Lower lobe of right lung (tissue), 2 donors: Measurements from ENCODE around the gene CACNG3. TPM values are rescaled to one million over a fixed set of nuclear protein-coding genes. Genes with fewer than 3 reads are reported as not detected.
"Not testable (repeated sequence)": the region's sequence is repeated elsewhere in the genome, so short reads cannot be mapped to it uniquely, and the experiment has no call there.

Experiments used
- ATAC-seq, 2 donors: fragments of 200-7000 bp; cut with Tn5 transposase; one replicate each; pipeline ENCODE4 v1.9.1; 2020 to 2022; ENCODE audit warnings: mild to moderate bottlenecking in 2 of 2, moderate library complexity in 2 of 2
- DNase-seq: peaks from one replicate; pipeline ENCODE4 v3.0.0-alpha.2; 2020
- H3K27ac ChIP-seq: fragments of 200-600 bp; one replicate; pipeline ENCODE4 v1.8.0; 2022
- H3K27me3 ChIP-seq: fragments of 200-600 bp; one replicate; pipeline ENCODE4 v1.8.0; 2022; ENCODE audit warnings: low read depth
- H3K36me3 ChIP-seq: fragments of 200-600 bp; one replicate; pipeline ENCODE4 v1.8.0; 2022; ENCODE audit warnings: mild to moderate bottlenecking
- H3K4me1 ChIP-seq: fragments of 200-600 bp; one replicate; pipeline ENCODE4 v1.8.0; 2022
- H3K4me3 ChIP-seq: fragments of 200-600 bp; one replicate; pipeline ENCODE4 v1.8.0; 2022; ENCODE audit warnings: mild to moderate bottlenecking
- H3K9me3 ChIP-seq: fragments of 200-600 bp; one replicate; pipeline ENCODE4 v1.8.0; 2022
- intact Hi-C: fragments of 100-400 bp; cut with DNase I; formaldehyde crosslinking; loops from one replicate; pipeline ENCODE4 v1.11.0; 2022
- total RNA-seq: library from RNA; stranded (reverse); fragmentation: NEBNext Ultra II Directional; extraction: Animal tissue kit (Norgen Biotek cat#: 25700); gene quantifications from one replicate; pipeline ENCODE4 v1.2.1, GENCODE V29; 2021
- TF ChIP-seq, protein P1 (sequence below): fragments of 200-600 bp; IDR thresholded peaks from one replicate; pipeline ENCODE4 v1.8.0; 2022; ENCODE audit warnings: antibody characterized with exemption, mild to moderate bottlenecking
- donor health status: DM: no; HTN: yes; CAD: no; lungs with severe emphysema.

The CACNG3 gene
- total RNA-seq, 1 donor from 2014 or later: not detected

DNA sequence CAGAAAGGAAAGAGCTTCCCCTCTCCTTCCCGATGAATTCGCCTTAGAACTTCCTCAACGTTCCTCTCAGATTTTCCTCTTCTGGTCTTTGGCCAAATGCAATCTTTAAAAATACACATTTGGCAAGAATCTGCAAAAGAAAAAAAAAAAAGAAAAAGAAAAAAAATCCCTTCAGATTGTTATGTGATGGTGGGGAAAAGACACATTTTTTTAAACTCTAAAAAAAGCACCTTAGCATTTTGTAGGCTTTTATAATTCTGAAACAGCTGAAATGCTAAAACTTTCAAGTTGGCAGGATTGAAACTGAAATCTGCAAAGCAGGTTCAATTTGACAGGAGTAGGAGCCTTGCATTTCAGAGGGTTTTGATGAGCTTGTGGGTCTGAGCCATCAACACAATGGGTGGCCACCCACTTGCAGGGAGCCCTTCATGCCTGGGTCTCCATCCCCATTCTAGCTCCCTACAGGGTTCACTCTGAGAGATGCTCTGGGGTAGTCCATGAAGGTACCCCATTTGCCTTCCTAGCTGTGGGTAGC, 33.1 kb downstream of the CACNG3 start:
- DNase-seq (no peak), ATAC-seq (no peak)
- Histone ChIP-seq H3K4me3 (no peak overlapping the region), H3K27me3 (no peaks in the 10 kb centered on the region), H3K27ac (no peak overlapping the region), H3K9me3 (no peaks in the 10 kb centered on the region), H3K36me3 (no peaks in the 10 kb centered on the region), H3K4me1 (no peaks in the 10 kb centered on the region)
- TF ChIP-seq, protein P1, sequence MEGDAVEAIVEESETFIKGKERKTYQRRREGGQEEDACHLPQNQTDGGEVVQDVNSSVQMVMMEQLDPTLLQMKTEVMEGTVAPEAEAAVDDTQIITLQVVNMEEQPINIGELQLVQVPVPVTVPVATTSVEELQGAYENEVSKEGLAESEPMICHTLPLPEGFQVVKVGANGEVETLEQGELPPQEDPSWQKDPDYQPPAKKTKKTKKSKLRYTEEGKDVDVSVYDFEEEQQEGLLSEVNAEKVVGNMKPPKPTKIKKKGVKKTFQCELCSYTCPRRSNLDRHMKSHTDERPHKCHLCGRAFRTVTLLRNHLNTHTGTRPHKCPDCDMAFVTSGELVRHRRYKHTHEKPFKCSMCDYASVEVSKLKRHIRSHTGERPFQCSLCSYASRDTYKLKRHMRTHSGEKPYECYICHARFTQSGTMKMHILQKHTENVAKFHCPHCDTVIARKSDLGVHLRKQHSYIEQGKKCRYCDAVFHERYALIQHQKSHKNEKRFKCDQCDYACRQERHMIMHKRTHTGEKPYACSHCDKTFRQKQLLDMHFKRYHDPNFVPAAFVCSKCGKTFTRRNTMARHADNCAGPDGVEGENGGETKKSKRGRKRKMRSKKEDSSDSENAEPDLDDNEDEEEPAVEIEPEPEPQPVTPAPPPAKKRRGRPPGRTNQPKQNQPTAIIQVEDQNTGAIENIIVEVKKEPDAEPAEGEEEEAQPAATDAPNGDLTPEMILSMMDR: no peak
- intact Hi-C loops: no loop called here

DNA sequence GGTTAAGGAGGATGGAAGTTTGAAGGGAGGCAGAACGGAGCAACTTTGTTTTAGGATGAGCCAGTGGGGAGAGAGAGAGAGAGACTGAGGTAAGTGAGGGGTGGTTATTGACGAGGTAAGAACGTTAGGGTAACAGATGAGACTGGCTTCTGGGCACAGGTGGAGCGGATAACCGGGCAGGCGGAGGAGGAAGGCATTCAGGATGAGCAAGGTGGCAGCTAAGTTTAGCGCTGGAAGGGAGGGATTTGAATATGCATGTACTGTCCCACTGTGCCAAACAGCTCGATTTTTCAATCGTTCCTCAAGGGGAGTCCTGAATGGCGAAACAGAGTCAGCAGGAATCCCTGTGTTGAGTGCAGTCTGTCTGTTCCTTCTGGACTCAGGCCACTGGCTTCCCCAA, 35.8 kb downstream of the CACNG3 start:
- H3K36me3 ChIP-seq: no peaks in the 10 kb centered on the region
- no peak overlapping the region for H3K4me3 ChIP-seq
- intact Hi-C loops: no loop called here
- no peaks in the 10 kb centered on the region for H3K4me1 ChIP-seq
- H3K27me3 ChIP-seq: peaks cover 6% of the 10 kb centered on the region
- DNase-seq (no peak), ATAC-seq (no peak)
- H3K27ac ChIP-seq: no peak overlapping the region
- H3K9me3 ChIP-seq: no peaks in the 10 kb centered on the region
- TF ChIP-seq, protein P1: no peak

DNA sequence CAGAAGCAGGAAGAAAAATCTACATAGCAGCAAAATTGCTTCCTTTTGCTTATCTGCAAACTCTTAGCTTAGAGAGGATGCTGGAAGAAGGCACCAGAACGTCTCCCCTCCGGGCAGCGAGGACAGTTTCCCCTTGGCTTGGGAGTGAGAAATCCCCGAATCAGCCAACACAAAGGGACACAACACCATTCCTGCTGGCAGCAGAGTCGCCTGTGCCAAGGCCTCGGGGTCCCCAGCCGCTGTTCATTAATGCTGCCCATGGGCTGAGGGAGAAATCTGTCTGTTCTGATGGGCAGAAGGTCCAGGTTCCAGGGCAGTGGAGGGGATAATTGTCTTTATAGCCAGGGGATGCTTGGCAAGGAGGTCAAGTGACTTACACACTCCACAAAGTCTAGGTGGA, 38.0 kb downstream of the CACNG3 start:
- Histone ChIP-seq H3K9me3 (no peaks in the 10 kb centered on the region), H3K4me1 (no peaks in the 10 kb centered on the region), H3K36me3 (no peaks in the 10 kb centered on the region), H3K4me3 (no peak overlapping the region), H3K27ac (no peak overlapping the region), H3K27me3 (peaks cover 6% of the 10 kb centered on the region)
- no peak for ATAC-seq
- intact Hi-C loops: no loop called here
- TF ChIP-seq, protein P1: no peak
- no peak for DNase-seq

DNA sequence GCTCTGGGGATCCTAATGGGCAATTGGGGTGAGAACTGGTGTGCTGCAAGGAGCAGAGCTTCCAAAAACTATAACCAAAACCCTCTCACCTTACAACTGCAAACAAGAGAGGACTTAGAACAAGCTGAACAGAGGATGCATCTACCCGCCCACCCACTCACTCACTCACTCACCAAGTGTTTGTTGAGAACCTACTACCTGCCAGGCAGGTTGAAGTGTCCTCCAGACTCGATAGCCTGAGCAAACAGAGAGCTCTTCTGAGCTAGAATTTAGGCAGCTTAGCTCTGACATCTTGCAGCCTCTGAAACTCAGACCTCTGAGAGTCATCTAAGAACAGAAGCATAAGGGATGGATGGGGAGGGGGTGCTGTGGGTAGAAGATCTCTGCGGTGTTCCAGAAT, 41.2 kb downstream of the CACNG3 start:
- DNase-seq (no peak), ATAC-seq (peak; percentile 37 to 61)
- H3K36me3 ChIP-seq: no peaks in the 10 kb centered on the region
- H3K4me1 ChIP-seq: no peaks in the 10 kb centered on the region
- TF ChIP-seq, protein P1: no peak
- intact Hi-C loops: no loop called here
- peaks cover 6% of the 10 kb centered on the region for H3K27me3 ChIP-seq
- H3K27ac ChIP-seq: no peak overlapping the region
- no peak overlapping the region for H3K4me3 ChIP-seq
- no peaks in the 10 kb centered on the region for H3K9me3 ChIP-seq

DNA sequence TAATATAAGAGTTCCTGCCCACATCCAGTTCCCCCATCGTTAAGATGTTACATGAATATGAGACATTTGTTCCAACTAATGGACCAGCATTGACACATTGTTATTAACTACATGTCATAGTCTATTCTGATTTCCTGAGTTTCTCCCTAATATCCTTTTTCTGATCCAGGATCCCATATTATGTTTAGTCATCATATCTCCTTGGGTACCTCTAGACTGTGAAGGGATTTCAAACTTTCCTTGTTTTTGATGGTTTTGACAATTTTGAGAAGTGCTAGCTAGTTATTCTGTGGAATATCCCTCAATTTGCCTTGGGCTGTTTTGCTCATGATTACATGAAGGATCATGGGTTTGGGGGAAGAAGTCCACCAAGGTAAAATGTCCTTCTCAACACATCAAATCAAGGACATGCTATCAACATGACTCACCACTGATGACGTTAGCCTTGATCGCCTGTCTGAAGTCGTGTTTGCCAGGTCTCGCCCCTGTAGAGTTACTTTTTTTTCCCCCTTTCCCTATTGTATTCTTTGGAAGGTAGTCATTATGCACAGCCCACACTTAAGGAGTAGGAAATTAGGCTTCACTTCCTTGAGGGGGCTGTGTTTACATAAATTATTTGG, 42.5 kb downstream of the CACNG3 start:
- Histone ChIP-seq H3K9me3 (no peaks in the 10 kb centered on the region), H3K27ac (no peak overlapping the region), H3K36me3 (no peaks in the 10 kb centered on the region), H3K27me3 (peaks cover 6% of the 10 kb centered on the region), H3K4me1 (no peaks in the 10 kb centered on the region), H3K4me3 (no peak overlapping the region)
- intact Hi-C loops: no loop called here
- DNase-seq: no peak
- TF ChIP-seq, protein P1: no peak
- no peak for ATAC-seq

DNA sequence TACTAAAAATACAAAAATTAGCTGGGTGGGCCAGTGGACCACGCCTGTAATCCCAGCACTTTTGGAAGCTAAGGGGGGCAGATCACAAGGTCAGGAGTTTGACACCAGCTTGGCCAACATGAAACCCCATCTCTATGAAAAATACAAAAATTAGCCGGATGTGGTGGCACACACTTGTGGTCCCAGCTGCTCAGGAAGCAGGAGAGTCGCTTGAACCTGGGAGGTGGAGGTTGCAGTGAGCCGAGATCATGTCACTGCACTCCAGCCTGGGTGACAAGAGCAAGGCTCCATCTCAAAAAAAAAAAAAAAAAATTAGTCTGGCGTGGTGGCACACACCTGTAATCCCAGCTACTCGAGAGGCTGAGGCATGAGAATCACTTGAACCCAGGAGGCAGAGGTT, 44.6 kb downstream of the CACNG3 start:
- DNase-seq, H3K27me3 ChIP-seq, ATAC-seq, intact Hi-C loops, H3K9me3 ChIP-seq, H3K36me3 ChIP-seq, H3K4me3 ChIP-seq, H3K4me1 ChIP-seq, H3K27ac ChIP-seq: not testable (repeated sequence)
